Aorta (tissue), 5 donors: ENCODE data around the gene RILPL1. TPM values are rescaled to one million over a fixed set of nuclear protein-coding genes. Genes with fewer than 3 reads are reported as not detected.
"Not testable (repeated sequence)": the region's sequence is repeated elsewhere in the genome, so short reads cannot be mapped to it uniquely, and the experiment has no call there.

ENCODE experiments used
- ATAC-seq: fragments of 200-7000 bp; cut with Tn5 transposase; one replicate; pipeline ENCODE4 v1.9.1; 2022; ENCODE audit warnings: moderate library complexity; ENCODE audit not compliant: low FRiP score
- DNase-seq, 2 donors: peaks; one replicate each; pipeline ENCODE4 v3.0.0-alpha.2; 2020
- H3K27ac ChIP-seq, 2 donors: one replicate each; pipeline ENCODE4 v1.5.1; 2013; ENCODE audit warnings: low read length in 2 of 2, mild to moderate bottlenecking in 2 of 2, moderate library complexity in 2 of 2, control low read depth in 1 of 2, inconsistent platforms in 1 of 2, low read depth in 1 of 2
- H3K27me3 ChIP-seq, 2 donors: one replicate each; pipeline ENCODE4 v1.6.1; 2013; ENCODE audit warnings: control low read depth in 1 of 2, low read length in 1 of 2, mild to moderate bottlenecking in 1 of 2, moderate library complexity in 1 of 2; ENCODE audit not compliant: insufficient read depth in 2 of 2, control insufficient read depth in 1 of 2
- H3K36me3 ChIP-seq, 2 donors: one replicate each; pipeline ENCODE4 v1.6.1; 2013; ENCODE audit warnings: control low read depth in 1 of 2, low read length in 1 of 2, mild to moderate bottlenecking in 1 of 2; ENCODE audit not compliant: insufficient read depth in 2 of 2, control insufficient read depth in 1 of 2
- H3K4me1 ChIP-seq, 2 donors: one replicate each; pipeline ENCODE4 v1.6.1; 2013; ENCODE audit warnings: low read length in 2 of 2, control low read depth in 1 of 2, mild to moderate bottlenecking in 1 of 2, moderate library complexity in 1 of 2; ENCODE audit not compliant: insufficient read depth in 2 of 2, control insufficient read depth in 1 of 2
- H3K4me3 ChIP-seq, 2 donors: one replicate each; pipeline ENCODE4 v1.5.1; 2013; ENCODE audit warnings: low read length in 2 of 2, control low read depth in 1 of 2, mild to moderate bottlenecking in 1 of 2
- H3K9me3 ChIP-seq: one replicate; pipeline ENCODE4 v1.6.1; 2013; ENCODE audit warnings: mild to moderate bottlenecking, low read length; ENCODE audit not compliant: control insufficient read depth
- WGBS, 2 donors: extraction: QIAGEN DNeasy Blood & Tissue Kit; methylation state at CpG; one replicate each; pipeline ENCODE4 v1.1.7; 2013; 5-methylcytosine and 5-hydroxymethylcytosine counted together
- intact Hi-C, 2 donors: fragments of 100-400 bp; cut with DNase I; formaldehyde crosslinking; loops; one replicate each; pipeline versions ENCODE4 v1.14.2 to v1.15.0; 2022
- polyA plus RNA-seq, 2 donors: library from polyadenylated mRNA; stranded (reverse); fragments of 200-250 nt; gene quantifications; one replicate each; pipeline ENCODE4 v1.2.3, GENCODE V29; 2013
- total RNA-seq, 2 donors: library from RNA; stranded (reverse); fragmentation: NEBNext Ultra II Directional; extraction: Animal tissue kit (Norgen Biotek cat#: 25700); gene quantifications; one replicate each; pipeline ENCODE4 v1.2.1, GENCODE V29; 2021
- donor health status: healthy with polysubstance abuse.
- donor health status: Bipolar disorder and iron deficiency.
- donor health status: DM: no; HTN: no; CAD: no.
- donor health status: DM: no; HTN: no; CAD: no.
- donor health status: DM: yes; HTN: yes; CAD: no.

RILPL1 gene
- total and polyA plus RNA-seq, 4 donors, result 18.4 to 50.4 (median 31.0) TPM

DNA sequence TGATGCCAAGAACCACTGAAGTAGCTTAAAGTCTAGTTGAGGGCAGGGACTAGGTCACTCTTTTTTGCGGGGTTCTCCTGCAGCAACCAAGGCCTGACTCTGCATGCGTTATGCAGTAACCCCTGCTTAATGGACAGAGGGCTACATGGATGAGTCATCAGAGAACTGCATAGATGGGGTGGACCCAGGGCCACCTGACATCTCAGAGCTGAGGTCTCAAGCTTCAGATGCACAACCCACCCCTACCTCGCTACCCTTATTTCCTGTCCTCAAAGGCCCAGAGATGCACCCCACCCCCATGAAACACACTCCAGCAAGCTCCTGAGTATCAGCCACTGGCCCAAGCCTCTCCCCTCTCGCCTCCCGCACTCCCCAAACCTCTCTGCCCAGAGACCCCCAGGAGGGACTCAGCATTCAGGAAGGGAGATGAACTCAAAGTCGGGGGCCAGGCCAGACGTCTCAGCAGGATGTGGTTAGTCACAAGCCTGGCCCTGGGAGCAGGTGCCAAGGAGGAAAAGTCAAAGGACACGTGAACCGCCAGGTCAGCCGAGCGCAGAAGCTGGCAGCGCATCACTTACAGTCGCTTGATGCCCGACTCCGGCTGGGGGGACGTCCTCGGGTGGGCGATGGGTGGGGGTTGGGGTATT, 49.8 kb downstream of the RILPL1 start:
- no peak overlapping the region for H3K4me3 ChIP-seq
- no peak overlapping the region for H3K27ac ChIP-seq
- DNase-seq, result peak in 1 of 2 donors; percentile 41
- H3K36me3 ChIP-seq, result no peaks in the 10 kb centered on the region
- H3K4me1 ChIP-seq, result peaks cover 0 to 6% of the 10 kb centered on the region in 2 donors
- WGBS, 2 donors, result 78 to 82% methylated on average over 18 of the region's 18 CpGs
- ATAC-seq, result no peak
- intact Hi-C loops, result loop anchor here in 1 of 2 donors (5.0 kb wide), 1 partner anchor 34 kb away; no protein-coding TSS in a partner anchor
- H3K9me3 ChIP-seq, result no peaks in the 10 kb centered on the region
- H3K27me3 ChIP-seq, result no peaks in the 10 kb centered on the region

- DNase-seq, result peak in 1 of 2 donors; percentile 23
- Histone ChIP-seq H3K27me3 (no peaks in the 10 kb centered on the region), H3K9me3 (no peaks in the 10 kb centered on the region), H3K4me3 (no peak overlapping the region), H3K27ac (peak overlapping the region in 1 of 2 donors; percentile 37), H3K36me3 (no peaks in the 10 kb centered on the region), H3K4me1 (peaks cover 0 to 6% of the 10 kb centered on the region in 2 donors)
- WGBS, 2 donors, result 45 to 46% methylated on average over 6 of the region's 6 CpGs
- ATAC-seq, result no peak
- intact Hi-C loops, result loop anchor here in 1 of 2 donors (5.0 kb wide), 1 partner anchor 34 kb away; no protein-coding TSS in a partner anchor
Observed at GRCh38 chr12:123482876-123483275, 50.6 kb downstream of the RILPL1 start.

DNA sequence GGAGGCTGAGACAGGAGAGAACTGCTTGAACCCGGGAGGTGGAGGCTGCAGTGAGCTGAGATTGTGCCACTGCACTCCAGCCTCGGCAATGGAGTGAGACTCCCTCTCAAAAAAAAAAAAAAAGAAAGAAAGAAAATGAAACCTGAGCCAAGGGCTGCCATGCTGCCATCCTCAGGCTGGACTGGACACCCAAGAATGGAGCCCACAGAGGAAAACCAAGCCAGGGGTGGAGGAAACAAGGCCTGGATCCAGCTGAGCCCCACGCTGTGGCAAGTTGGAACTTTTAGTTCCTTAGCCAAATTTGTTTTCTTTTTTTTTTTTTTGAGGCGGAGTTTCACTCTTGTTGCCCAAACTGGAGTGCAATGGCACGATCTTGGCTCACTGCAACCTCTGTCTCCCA, 52.3 kb downstream of the RILPL1 start:
- WGBS, 2 donors, result 59 to 63% methylated on average over 5 of the region's 5 CpGs
- not testable (repeated sequence) for ATAC-seq, H3K9me3 ChIP-seq, H3K4me3 ChIP-seq, H3K27me3 ChIP-seq, H3K4me1 ChIP-seq, H3K36me3 ChIP-seq, H3K27ac ChIP-seq
- intact Hi-C loops, result loop anchor here in 1 of 2 donors (5.0 kb wide), 1 partner anchor 36 kb away; no protein-coding TSS in a partner anchor
- DNase-seq, result peak in 1 of 2 donors; percentile 25

GRCh38 chr12:123479442-123480180, 53.9 kb downstream of the RILPL1 start:
- intact Hi-C loops, result loop anchor here (2.0 to 10.0 kb wide), 4 partner anchors 38 to 85 kb away; partner anchors contain the start of gene RILPL2 (in 1 of the 2)
- Histone ChIP-seq H3K36me3 (no peaks in the 10 kb centered on the region), H3K4me3 (no peak overlapping the region), H3K4me1 (peaks cover 0 to 6% of the 10 kb centered on the region in 2 donors), H3K27me3 (no peaks in the 10 kb centered on the region), H3K9me3 (no peaks in the 10 kb centered on the region), H3K27ac (peak overlapping the region; percentile 86 to 87)
- WGBS, 2 donors, result 21 to 34% methylated on average over 14 of the region's 14 CpGs
- ATAC-seq (peak; percentile 58), DNase-seq (peak in 1 of 2 donors; percentile 51)

- Histone ChIP-seq H3K9me3 (no peaks in the 10 kb centered on the region), H3K4me1 (peaks cover 0 to 6% of the 10 kb centered on the region in 2 donors), H3K4me3 (no peak overlapping the region), H3K27ac (peak overlapping the region; percentile 86 to 87), H3K27me3 (no peaks in the 10 kb centered on the region), H3K36me3 (no peaks in the 10 kb centered on the region)
- DNase-seq, result peak; percentile 87 to 90
- peak; percentile 89 for ATAC-seq
- intact Hi-C loops, result loop anchor here (1.0 to 10.0 kb wide), 4 partner anchors 42 to 104 kb away; partner anchors contain the start of gene RILPL2 (in 1 of the 2)
- 3 to 7% methylated on average over 10 of the region's 10 CpGs for WGBS, 2 donors
Observed at GRCh38 chr12:123478762-123479161, 54.8 kb downstream of the RILPL1 start.

DNA sequence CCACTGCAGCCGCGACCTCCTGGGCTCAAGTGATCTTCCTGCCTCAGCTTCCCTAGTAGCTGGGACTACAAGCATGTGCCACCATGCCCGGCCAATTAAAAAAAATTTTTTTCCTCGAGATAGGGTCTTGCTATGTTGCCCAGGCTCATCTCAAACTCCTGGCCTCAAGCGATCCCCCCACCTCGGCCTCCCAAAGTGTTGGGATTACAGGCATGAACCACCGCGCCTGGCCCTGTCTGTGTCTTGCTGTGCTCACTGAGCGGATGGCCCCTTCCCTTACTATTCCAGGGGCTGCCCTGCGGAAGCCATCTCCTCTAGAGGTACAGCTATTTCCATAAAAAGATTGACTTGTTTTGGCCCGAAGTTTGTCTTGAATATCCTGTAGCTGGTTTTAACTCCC, 55.5 kb downstream of the RILPL1 start:
- ATAC-seq, result peak; percentile 9
- H3K9me3 ChIP-seq, result no peaks in the 10 kb centered on the region
- no peaks in the 10 kb centered on the region for H3K36me3 ChIP-seq
- peak overlapping the region; percentile 46 to 58 for H3K27ac ChIP-seq
- intact Hi-C loops, result loop anchor here (1.0 to 10.0 kb wide), 4 partner anchors 41 to 104 kb away; partner anchors contain the start of gene RILPL2 (in 1 of the 2)
- H3K4me1 ChIP-seq, result peaks cover 0 to 6% of the 10 kb centered on the region in 2 donors
- DNase-seq, result peak in 1 of 2 donors; percentile 44
- 42% methylated on average over 11 of the region's 11 CpGs for WGBS, 2 donors
- H3K4me3 ChIP-seq, result no peak overlapping the region
- H3K27me3 ChIP-seq, result no peaks in the 10 kb centered on the region

GRCh38 chr12:123475246-123475703, 58.2 kb downstream of the RILPL1 start:
- Histone ChIP-seq H3K27ac (peak overlapping the region; percentile 72 to 79), H3K9me3 (no peaks in the 10 kb centered on the region), H3K36me3 (peaks cover 4 to 8% of the 10 kb centered on the region in 2 donors), H3K4me1 (peaks cover 0 to 6% of the 10 kb centered on the region in 2 donors), H3K4me3 (no peak overlapping the region), H3K27me3 (no peaks in the 10 kb centered on the region)
- intact Hi-C loops, result loop anchor here in 1 of 2 donors (10.0 kb wide), 1 partner anchor 80 kb away; no protein-coding TSS in a partner anchor
- DNase-seq (peak in 1 of 2 donors; percentile 14), ATAC-seq (no peak)
- 70 to 80% methylated on average over 15 of the region's 15 CpGs for WGBS, 2 donors

DNA sequence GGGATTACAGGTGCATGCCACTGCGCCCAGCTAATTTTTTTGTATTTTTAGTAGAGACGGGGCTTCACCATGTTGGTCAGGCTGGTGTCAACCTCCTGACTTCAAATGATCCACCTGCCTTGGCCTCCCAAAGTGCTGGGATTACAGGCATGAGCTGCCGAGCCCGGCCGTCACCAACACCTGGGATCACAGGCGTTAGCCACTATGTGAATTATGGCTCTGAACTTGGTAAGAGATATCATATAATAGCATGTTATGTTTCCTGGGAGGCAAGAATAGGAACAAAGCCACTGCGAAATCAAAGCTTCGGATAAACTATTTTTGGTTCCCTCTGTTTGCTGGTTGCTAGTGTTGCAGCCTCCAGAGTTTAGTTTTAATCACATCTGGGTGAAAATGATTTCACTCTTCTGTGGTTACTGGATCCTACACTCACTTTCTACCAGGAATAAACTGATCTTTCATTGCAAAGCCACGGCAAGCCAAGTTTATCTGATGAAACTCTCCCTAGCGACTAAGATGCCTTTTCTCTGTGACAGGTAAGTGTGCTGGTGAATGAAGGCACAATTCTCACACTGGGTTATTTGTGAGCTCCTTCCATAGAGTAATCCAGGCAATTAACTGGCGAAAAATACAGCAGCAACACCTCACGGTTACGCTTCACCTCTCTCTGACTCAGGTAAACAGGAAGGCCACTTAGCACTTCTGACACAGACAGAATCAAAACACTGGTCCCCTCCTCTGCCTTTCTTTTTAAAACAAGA, 58.9 kb downstream of the RILPL1 start:
- intact Hi-C loops, result loop anchor here in 1 of 2 donors (10.0 kb wide), 1 partner anchor 80 kb away; no protein-coding TSS in a partner anchor
- peaks cover 0 to 5% of the 10 kb centered on the region in 2 donors for H3K4me1 ChIP-seq
- ATAC-seq (no peak), DNase-seq (peak in 1 of 2 donors; percentile 12)
- H3K36me3 ChIP-seq, result peaks cover 4 to 8% of the 10 kb centered on the region in 2 donors
- H3K9me3 ChIP-seq, result no peaks in the 10 kb centered on the region
- WGBS, 2 donors, result 29 to 33% methylated on average over 13 of the region's 13 CpGs
- peak overlapping the region; percentile 72 to 79 for H3K27ac ChIP-seq
- no peaks in the 10 kb centered on the region for H3K27me3 ChIP-seq
- no peak overlapping the region for H3K4me3 ChIP-seq
